ENCODE results near the gene MST1R.
A peak's percentile ranks its signal among the peaks of the same experiment; 100 is the strongest.
"Not testable (repeated sequence)": the region's sequence is repeated elsewhere in the genome, so short reads cannot be mapped to it uniquely, and the experiment has no call there.

The MST1R gene

DNA sequence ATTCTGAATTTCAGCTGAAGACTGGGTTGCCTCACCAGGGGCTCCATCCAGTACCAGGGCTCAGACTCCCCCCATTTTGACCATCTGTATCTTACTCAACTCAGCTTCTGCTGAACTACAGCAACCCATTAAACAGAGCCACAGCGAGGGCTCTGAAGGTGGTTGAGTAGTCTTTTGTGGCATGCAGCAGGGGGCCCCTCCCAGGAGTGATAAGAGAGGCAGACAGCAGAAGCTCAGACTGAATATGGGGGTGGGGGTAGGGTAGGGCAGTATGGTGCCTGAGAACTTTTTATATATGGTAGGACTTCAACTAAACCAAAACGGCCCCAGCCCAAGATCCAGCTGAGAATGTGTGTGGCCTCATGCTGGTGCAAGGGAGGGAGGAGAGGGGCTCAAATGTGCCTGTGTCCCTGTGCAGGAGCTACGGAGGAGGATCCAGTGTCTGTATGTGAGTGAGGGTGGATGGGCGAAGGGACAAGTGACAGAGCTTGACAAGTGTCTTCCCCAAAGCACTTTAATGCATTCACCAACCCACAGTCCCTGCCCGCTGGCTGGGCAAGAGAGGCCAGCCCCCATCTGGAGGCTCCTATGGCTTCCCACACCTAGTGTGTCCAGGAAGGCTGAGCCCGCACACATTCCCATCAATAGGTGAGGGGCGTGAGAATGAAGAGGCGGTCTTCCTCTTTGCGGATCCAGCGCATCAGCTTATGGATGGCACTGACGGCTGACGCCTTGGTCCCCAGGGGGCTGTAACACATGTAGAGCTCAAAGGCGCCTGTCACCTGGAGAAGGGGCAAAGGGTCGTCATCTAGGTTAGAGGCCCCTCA is 4.9 kb upstream of the MST1R start:
- no peak overlapping the region for H3K4me3 ChIP-seq (ENCODE audit: low read depth, low read length)
- H3K9ac ChIP-seq (ENCODE audit: low read depth, low read length) = no peak overlapping the region
- peaks cover 17% of the 10 kb centered on the region for H3K4me1 ChIP-seq (ENCODE audit: control insufficient read depth, insufficient read depth, low read length)
- H3K27me3 ChIP-seq (ENCODE audit: control insufficient read depth, insufficient read depth, low read length) = peaks cover 13% of the 10 kb centered on the region
- H3K9me3 ChIP-seq (ENCODE audit: control insufficient read depth, insufficient read depth, low read length) = no peaks in the 10 kb centered on the region
- no peaks in the 10 kb centered on the region for H3K36me3 ChIP-seq (ENCODE audit: control insufficient read depth, insufficient read depth, low read length)

DNA sequence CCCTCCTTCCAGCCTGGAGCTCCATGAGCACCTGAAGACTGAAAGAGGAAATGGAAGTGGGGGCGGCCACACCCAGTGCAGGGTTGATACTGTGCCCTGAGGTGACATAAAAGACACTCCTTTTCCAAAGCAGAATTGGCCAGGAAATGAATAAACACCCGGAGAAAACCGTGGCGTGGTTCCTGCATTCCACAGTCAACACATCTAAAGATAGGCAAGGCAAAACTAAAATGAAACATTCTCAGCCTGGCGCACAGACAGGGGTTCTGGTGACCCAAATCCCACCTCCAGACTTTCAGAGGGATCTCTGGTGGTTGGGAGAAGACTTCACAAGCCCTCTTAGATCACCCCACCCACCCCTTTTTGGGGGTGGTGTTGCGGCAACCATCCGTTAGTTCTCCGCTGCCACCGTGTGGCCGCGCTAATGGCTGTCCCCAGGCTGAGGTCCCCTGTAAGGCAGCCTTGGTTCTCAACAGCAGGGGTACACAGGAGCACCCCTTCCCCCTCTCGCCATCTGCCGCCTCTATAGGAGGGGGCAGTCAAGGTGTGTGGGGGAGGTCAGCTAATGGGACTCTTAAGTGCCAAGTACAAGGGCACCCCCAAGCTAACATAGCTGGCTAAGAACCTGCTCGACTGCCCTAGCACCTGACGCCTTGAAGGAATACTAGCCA is 2.5 kb upstream of the MST1R start:
- peaks cover 13% of the 10 kb centered on the region for H3K27me3 ChIP-seq (ENCODE audit: control insufficient read depth, insufficient read depth, low read length)
- no peaks in the 10 kb centered on the region for H3K36me3 ChIP-seq (ENCODE audit: control insufficient read depth, insufficient read depth, low read length)
- no peaks in the 10 kb centered on the region for H3K9me3 ChIP-seq (ENCODE audit: control insufficient read depth, insufficient read depth, low read length)
- H3K9ac ChIP-seq (ENCODE audit: low read depth, low read length) = peak overlapping the region; percentile 9
- H3K4me1 ChIP-seq (ENCODE audit: control insufficient read depth, insufficient read depth, low read length) = peaks cover 16% of the 10 kb centered on the region
- peak overlapping the region; percentile 9 for H3K4me3 ChIP-seq (ENCODE audit: low read depth, low read length)

DNA sequence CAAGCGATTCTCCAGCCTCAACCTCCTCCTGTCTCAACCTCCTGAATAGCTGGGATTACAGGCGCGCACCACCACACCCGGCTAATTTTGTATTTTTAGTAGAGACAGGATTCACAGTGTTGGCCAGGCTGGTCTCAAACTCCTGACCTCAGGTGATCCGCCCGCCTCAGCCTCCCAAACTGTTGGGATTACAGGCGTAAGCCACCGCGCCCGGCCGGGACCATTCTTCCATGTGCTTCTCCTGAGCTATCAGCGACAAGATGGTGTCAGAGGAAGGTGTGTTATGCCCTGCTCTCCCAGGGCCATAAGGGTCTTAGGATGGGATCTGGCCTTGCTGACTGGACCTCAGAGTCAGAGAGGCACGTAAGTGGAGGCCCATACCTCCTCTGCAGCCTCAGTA is 775 bp upstream of the MST1R start:
- H3K36me3 ChIP-seq (ENCODE audit: control insufficient read depth, insufficient read depth, low read length); H3K9ac ChIP-seq (ENCODE audit: low read depth, low read length); H3K27me3 ChIP-seq (ENCODE audit: control insufficient read depth, insufficient read depth, low read length); H3K4me3 ChIP-seq (ENCODE audit: low read depth, low read length); H3K9me3 ChIP-seq (ENCODE audit: control insufficient read depth, insufficient read depth, low read length): not testable (repeated sequence)
- peaks cover 11% of the 10 kb centered on the region for H3K4me1 ChIP-seq (ENCODE audit: control insufficient read depth, insufficient read depth, low read length)

DNA sequence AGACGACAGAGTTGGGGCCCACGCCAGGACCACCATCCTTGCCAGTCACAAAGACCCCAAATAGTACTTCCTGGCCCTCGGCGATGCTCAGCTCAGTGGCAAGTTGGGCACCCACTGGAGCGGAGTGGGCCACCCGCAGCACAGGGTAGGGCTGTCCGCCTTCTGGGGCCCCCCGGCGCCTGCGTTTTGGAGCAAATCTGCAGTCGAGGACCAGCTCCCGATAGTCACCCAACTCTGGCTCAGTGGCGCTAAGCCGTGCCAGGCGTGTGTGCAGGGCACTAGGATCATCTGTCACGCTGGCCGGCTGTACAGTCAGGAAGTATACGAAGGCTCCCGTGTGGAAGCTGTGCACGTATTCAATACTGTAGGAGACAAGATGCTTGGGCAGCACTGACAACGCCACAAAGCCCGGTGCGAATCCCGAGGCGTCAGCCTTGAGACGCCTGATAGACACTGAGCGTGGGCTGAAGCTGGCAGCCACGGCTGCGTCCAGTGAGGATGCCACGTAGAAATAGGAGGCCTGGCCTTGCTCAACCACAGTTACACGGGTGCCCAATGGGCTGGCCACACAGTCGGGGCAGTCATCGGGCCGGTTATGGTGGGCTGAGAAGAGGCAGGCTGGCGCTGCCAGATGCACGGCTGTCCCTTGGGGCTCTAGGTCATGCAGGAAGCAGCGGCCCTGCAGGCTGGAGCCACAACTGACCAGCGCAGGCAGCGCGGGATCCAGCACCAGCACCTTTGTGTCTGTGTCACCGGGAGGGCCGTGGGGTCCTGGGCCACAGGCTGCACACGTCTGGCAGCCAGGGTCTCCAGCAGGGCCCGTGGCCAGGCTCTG is 945 bp downstream of the MST1R start:
- Histone ChIP-seq H3K27me3 (ENCODE audit: control insufficient read depth, insufficient read depth, low read length) (no peaks in the 10 kb centered on the region), H3K9ac (ENCODE audit: low read depth, low read length) (no peak overlapping the region), H3K4me1 (ENCODE audit: control insufficient read depth, insufficient read depth, low read length) (peaks cover 8% of the 10 kb centered on the region), H3K9me3 (ENCODE audit: control insufficient read depth, insufficient read depth, low read length) (no peaks in the 10 kb centered on the region), H3K4me3 (ENCODE audit: low read depth, low read length) (no peak overlapping the region), H3K36me3 (ENCODE audit: control insufficient read depth, insufficient read depth, low read length) (no peaks in the 10 kb centered on the region)

DNA sequence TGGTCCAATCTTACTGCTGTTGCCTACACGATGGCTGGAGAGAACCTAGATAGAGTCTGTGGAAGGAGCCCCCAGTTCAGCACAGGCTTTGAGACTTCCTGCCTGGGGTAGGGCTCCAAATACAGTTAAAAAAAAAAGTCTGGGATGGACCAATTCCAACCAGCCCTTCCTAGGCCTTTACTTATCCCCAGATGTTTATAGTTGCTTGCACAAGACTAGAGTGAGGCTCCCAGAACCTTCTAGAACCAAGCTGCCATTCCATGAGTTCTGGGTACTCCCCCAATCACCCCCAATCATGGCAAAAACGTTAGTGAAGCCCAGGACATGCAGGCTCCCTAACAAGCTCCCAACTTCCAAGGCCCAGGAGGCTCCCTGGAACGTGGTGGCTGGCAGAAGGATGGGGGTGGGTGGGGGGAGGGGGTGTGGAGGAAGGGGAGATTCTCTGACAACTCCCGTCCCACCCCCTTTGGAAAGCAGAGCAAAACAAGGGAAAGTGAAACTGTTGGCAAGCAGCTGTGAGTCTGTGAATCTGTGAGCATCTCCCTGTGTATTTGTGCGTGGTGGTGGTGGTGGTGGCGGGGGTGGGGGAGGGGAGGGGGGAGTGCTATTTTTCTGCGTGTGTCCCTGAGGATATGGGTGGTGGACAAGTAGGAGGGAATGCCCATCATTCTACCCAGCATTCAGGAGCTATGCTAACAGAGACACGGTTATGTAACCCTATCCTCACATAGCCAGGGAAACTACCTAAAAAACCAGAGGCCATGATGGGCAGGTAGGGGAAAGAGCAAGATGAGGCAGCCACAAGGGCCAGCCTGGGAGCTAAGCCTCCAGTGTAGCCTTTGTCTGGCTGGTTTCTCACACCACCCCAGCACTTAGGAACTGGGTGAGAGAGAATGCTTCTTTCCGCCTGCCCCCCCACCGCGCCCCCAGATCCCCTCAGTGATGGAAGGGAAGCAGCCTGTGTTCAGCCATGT is 2.0 kb downstream of the MST1R start:
- Histone ChIP-seq H3K9ac (ENCODE audit: low read depth, low read length) (no peak overlapping the region), H3K9me3 (ENCODE audit: control insufficient read depth, insufficient read depth, low read length) (no peaks in the 10 kb centered on the region), H3K36me3 (ENCODE audit: control insufficient read depth, insufficient read depth, low read length) (no peaks in the 10 kb centered on the region), H3K4me3 (ENCODE audit: low read depth, low read length) (no peak overlapping the region), H3K27me3 (ENCODE audit: control insufficient read depth, insufficient read depth, low read length) (no peaks in the 10 kb centered on the region), H3K4me1 (ENCODE audit: control insufficient read depth, insufficient read depth, low read length) (peaks cover 6% of the 10 kb centered on the region)

DNA sequence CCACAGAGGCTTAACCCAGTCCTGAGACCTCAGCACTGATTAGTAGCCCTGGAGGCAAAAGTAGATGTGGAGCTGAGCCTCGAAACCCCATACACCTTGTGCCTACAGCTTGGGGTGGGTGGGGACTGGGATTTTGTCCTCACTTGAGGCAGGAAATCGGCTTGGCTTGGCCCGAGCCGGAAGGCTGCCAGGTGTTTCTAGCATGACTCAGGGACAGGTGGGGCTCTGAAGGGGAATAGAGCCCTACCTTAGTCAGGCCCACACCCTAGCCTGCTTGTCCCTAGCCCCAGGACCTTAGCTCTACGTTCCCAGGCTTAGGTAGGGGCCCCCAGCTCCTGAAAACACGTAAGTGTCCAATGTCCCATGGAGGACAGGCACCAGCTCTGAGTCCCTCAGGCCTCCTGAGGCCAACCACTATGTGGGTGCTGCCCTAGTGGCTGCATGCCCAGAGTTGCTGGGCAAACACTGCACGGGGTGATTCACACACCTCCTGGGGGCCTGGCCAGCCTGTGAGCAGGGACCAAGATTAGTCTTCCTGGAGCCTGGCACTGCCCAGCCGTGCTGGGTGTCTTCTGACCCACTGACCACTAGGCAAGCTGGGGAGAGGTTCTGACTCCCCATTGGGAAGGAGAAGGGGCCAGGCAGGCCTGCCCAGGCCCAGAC is 3.1 kb downstream of the MST1R start:
- H3K4me3 ChIP-seq (ENCODE audit: low read depth, low read length) = no peak overlapping the region
- H3K9ac ChIP-seq (ENCODE audit: low read depth, low read length) = no peak overlapping the region
- H3K9me3 ChIP-seq (ENCODE audit: control insufficient read depth, insufficient read depth, low read length) = no peaks in the 10 kb centered on the region
- no peaks in the 10 kb centered on the region for H3K36me3 ChIP-seq (ENCODE audit: control insufficient read depth, insufficient read depth, low read length)
- peaks cover 1% of the 10 kb centered on the region for H3K4me1 ChIP-seq (ENCODE audit: control insufficient read depth, insufficient read depth, low read length)
- H3K27me3 ChIP-seq (ENCODE audit: control insufficient read depth, insufficient read depth, low read length) = no peaks in the 10 kb centered on the region

DNA sequence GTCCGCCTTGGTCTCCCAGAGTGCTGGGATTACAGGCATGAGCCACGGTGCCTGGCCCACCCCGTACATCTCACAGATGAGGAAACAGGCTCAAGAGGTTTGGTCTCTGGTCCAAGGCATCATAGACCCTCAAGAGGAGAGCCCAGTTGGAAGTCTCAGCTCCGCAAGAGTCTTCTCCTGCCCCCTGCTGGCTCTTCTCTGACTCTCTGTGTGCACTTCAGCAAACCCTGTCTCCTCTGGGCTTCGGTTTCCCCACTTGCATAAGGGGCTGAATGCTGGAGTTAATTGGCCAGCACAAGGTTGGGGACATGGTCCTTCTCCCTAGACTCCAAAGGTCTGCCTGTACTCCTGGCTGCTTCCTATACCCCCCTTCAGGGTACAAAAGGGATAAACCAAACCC is 3.9 kb downstream of the MST1R start:
- H3K9ac ChIP-seq (ENCODE audit: low read depth, low read length) = no peak overlapping the region
- no peaks in the 10 kb centered on the region for H3K9me3 ChIP-seq (ENCODE audit: control insufficient read depth, insufficient read depth, low read length)
- no peaks in the 10 kb centered on the region for H3K4me1 ChIP-seq (ENCODE audit: control insufficient read depth, insufficient read depth, low read length)
- H3K36me3 ChIP-seq (ENCODE audit: control insufficient read depth, insufficient read depth, low read length) = no peaks in the 10 kb centered on the region
- H3K4me3 ChIP-seq (ENCODE audit: low read depth, low read length) = no peak overlapping the region
- H3K27me3 ChIP-seq (ENCODE audit: control insufficient read depth, insufficient read depth, low read length) = no peaks in the 10 kb centered on the region

DNA sequence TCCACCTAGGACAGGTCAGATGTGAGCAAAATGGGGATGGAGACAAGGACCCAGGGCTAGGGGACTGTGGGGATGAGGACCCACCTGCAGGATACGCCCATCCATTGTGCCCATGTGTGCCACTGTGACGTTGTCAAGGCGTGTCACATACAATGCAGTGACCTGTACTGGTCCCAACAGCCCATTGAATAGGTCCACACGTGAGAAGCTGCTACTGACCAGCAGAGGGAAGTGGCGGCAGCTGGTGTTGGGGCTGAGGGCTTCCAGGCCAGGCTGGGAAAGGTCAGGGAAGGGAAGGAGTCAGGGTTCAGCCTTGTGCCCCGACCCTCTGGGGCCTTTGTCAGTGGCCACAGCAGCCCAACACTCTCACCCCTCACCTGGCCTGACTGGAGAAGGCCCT is 4.7 kb downstream of the MST1R start:
- H3K9me3 ChIP-seq (ENCODE audit: control insufficient read depth, insufficient read depth, low read length) = no peaks in the 10 kb centered on the region
- H3K27me3 ChIP-seq (ENCODE audit: control insufficient read depth, insufficient read depth, low read length) = no peaks in the 10 kb centered on the region
- no peak overlapping the region for H3K9ac ChIP-seq (ENCODE audit: low read depth, low read length)
- H3K36me3 ChIP-seq (ENCODE audit: control insufficient read depth, insufficient read depth, low read length) = no peaks in the 10 kb centered on the region
- no peak overlapping the region for H3K4me3 ChIP-seq (ENCODE audit: low read depth, low read length)
- H3K4me1 ChIP-seq (ENCODE audit: control insufficient read depth, insufficient read depth, low read length) = no peaks in the 10 kb centered on the region

DNA sequence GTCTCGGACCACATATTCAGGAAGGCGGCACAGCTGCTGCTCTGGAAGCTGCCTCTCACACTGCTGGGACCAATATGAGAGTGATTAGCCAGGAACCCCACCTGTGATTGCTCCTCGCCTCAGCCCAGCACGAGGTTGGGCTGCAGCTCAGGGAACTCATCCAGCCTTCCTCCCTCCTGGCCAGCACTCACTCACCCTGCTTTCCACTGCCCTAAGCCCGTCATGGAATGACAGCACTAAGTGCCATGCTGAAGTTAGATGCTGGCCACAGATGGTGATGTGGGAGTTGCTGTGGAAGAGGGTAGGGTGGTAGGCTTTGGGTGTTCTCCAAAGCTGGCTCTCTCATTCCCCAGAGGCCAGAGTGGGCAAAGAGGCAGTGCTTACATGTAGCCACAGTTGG is 7.3 kb downstream of the MST1R start:
- no peak overlapping the region for H3K9ac ChIP-seq (ENCODE audit: low read depth, low read length)
- no peaks in the 10 kb centered on the region for H3K9me3 ChIP-seq (ENCODE audit: control insufficient read depth, insufficient read depth, low read length)
- H3K4me3 ChIP-seq (ENCODE audit: low read depth, low read length) = no peak overlapping the region
- H3K27me3 ChIP-seq (ENCODE audit: control insufficient read depth, insufficient read depth, low read length) = no peaks in the 10 kb centered on the region
- no peaks in the 10 kb centered on the region for H3K36me3 ChIP-seq (ENCODE audit: control insufficient read depth, insufficient read depth, low read length)
- no peaks in the 10 kb centered on the region for H3K4me1 ChIP-seq (ENCODE audit: control insufficient read depth, insufficient read depth, low read length)

DNA sequence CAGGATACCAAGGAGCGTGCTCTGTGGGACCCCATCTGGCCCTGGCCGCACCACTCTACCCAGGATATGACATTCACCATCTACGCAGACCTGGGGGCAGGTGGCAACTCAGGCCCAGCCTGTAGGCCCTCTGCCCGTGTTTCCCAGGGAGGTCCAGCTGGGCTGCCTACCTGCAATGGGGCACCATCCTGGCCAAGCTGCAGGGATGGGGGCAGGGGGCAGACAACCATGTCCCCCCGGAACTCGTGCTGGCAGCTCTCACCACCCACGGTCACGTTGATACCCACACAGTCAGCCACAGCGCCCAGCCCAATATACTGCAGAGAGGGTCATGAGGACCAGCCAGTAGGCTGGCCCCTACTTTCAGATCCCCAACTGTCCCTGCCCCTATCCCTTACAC is 7.9 kb downstream of the MST1R start:
- no peak overlapping the region for H3K4me3 ChIP-seq (ENCODE audit: low read depth, low read length)
- H3K9me3 ChIP-seq (ENCODE audit: control insufficient read depth, insufficient read depth, low read length) = no peaks in the 10 kb centered on the region
- no peak overlapping the region for H3K9ac ChIP-seq (ENCODE audit: low read depth, low read length)
- no peaks in the 10 kb centered on the region for H3K4me1 ChIP-seq (ENCODE audit: control insufficient read depth, insufficient read depth, low read length)
- H3K27me3 ChIP-seq (ENCODE audit: control insufficient read depth, insufficient read depth, low read length) = no peaks in the 10 kb centered on the region
- no peaks in the 10 kb centered on the region for H3K36me3 ChIP-seq (ENCODE audit: control insufficient read depth, insufficient read depth, low read length)

Measured in iPS-15b (cell line).